Measurements from ENCODE around the gene KDELR1.

The KDELR1 gene

GRCh38 chr19:48391100-48392005 lies at the start of gene KDELR1:
Gene KDELR1, minus strand, starts transcription at chr19:48391551. Its CDS starts 193 bp downstream, at chr19:48391358.
- DNase-seq: peak; percentile 87

- DNase-seq: no peak
Observed at GRCh38 chr19:48436586-48436985, 45.2 kb upstream of the KDELR1 start.

GRCh38 chr19:48433337-48433736 lies 42.0 kb upstream of the KDELR1 start:
- DNase-seq: no peak

GRCh38 chr19:48428670-48429069 lies 37.3 kb upstream of the KDELR1 start:
- no peak for DNase-seq

DNA sequence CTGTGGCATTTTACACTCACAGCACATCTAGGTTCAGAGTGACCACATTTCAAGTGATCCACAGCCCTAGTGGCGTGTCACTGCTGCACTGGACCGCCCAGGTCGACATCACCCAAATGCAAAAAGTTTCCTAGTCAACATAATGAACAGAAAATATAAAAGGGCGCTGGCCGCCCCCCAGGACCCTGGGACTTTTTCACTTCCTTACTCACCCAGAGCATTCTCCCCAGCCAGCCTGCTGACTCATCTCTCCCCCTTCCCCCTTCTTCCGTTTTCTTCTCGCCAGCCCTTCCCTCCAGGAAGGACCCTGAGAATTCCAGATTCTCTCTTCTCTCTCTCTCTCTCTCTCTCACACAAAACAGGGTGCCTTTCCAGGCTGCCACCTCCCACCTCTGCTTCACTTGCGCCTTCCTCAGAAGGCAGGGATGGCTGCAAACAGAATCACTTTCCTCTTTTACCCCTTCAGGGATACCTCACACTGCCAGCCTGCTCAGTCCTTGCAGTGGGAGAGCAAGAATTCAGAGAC lies 33.4 kb upstream of the KDELR1 start:
- DNase-seq: no peak

DNA sequence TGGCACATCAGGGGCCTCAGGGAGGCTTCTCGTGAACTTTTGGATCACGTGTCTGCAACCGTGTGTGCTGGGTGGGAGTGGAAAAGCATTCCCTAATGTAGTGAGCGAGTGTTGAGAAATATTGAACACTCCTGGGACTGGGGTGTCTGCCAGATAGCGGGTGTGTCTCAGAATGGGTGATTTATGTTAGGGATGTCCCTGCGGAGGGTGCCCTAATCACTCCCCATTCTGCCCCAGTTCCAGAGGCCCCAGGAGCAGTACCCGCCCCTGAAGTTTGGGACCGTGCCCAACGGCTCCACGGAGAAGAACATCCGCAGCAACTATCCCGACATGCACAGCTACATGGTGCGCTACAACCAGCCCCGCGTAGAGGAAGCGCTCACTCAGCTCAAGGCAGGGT lies 30.2 kb upstream of the KDELR1 start:
- no peak for DNase-seq

- peak; percentile 86 for DNase-seq
Observed at GRCh38 chr19:48419158-48419920, 28.0 kb upstream of the KDELR1 start.

DNA sequence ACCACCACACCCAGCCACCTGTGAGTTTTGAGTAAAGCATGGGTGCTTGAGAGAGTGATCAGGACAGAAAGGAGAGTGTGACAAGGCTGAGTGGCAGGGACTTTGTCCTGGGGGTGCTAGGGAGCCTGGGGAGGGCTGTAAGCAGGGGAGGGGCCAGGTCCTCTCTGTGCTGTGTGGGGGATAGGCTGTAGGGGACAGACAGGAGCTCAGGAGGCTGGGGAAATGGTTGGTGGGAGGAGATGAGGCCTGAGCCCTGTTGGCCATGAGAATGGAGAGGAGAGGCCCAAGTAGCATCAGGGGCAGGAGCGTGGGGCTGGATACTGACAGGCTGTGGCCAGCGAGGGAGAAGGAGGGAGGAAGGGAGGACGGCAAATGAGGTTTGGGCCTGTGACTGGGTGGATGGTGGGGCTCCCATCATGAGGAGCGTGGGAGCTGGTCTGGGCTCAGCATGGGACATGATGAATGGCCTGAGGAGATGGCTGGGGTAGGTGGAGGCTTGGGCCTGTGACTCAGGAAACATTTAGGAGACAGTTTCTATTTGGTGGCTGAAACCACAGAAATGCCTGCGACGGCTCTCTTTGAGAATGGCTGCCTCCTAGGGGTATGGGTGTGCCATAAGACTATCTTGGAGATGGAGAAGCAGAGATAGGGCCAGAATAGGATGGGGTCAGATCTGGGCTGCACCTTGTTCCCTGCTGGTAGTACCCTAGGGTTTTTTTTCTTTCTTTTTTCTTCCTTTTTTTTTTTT lies 27.1 kb upstream of the KDELR1 start:
- DNase-seq: no peak

DNA sequence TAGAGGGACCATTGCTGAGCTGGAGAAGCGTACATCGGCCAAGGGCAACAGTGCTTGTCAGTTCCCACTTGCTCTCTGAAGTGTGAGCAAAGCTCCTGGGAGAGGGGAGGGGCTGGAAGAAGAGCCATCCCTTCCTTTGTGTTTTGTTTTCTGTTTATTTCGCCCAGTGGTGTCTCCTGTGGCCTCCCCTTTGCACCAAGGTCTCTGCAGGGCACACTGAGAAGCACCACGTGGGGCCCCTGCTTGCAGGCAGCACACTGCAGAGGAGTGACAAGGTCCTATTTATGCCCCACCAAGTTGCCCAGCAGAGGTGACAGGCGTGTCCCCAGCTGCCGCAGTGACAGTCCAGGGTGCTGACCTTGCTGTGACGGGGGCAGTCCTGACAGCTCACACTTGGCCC lies 26.1 kb upstream of the KDELR1 start:
- DNase-seq: no peak

- no peak for DNase-seq
Observed at GRCh38 chr19:48415806-48416221, 24.5 kb upstream of the KDELR1 start.

- DNase-seq: peak; percentile 88
Observed at GRCh38 chr19:48415395-48415794, 24.0 kb upstream of the KDELR1 start.

DNA sequence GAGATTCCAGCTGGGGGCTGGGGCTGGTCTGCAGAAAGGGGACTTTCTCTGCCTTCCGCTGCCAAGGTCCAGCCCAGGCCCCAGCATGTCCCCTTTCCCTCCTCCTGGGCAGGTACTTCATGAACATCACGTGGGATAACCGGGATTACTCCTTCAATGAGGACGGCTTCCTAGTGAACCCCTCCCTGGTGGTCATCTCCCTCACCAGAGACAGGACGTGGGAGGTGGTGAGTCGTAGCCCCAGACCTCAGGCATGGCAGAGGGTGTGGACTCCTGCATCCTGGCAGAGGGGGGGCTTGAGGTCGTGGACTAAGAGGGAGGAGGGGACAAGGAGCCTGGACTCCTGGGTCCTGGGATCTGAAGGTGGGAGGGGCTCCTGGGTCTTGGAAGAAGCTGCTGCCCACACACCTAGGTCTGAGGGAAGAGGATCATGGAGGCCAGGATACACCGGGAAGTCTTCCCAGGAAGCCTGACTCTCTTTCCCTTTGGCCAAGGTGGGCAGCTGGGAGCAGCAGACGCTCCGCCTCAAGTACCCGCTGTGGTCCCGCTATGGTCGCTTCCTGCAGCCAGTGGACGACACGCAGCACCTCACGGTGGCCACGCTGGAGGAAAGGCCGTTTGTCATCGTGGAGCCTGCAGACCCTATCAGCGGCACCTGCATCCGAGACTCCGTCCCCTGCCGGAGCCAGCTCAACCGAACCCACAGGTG lies 22.7 kb upstream of the KDELR1 start:
- no peak for DNase-seq

GRCh38 chr19:48405850-48406249 lies 14.5 kb upstream of the KDELR1 start:
- DNase-seq: no peak

DNA sequence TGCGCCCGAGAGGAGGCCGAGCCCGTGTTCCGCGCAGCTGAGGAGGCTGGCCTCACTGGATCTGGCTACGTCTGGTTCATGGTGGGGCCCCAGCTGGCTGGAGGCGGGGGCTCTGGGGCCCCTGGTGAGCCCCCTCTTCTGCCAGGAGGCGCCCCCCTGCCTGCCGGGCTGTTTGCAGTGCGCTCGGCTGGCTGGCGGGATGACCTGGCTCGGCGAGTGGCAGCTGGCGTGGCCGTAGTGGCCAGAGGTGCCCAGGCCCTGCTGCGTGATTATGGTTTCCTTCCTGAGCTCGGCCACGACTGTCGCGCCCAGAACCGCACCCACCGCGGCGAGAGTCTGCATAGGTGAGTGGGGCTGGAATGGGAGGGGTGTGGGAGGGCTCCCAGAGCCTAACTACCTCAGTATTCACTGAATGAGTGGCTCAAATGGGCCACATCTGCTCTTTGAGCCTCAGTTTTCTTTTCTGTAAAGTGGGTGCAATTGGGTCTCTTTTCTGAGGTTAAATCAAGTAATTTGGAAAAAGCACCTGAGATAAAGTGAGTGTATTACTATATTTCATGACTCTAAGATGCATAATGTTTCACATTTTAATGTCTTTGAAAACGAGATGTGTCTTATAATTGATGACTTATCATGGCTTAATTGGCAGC lies 13.8 kb upstream of the KDELR1 start:
- DNase-seq: no peak

DNA sequence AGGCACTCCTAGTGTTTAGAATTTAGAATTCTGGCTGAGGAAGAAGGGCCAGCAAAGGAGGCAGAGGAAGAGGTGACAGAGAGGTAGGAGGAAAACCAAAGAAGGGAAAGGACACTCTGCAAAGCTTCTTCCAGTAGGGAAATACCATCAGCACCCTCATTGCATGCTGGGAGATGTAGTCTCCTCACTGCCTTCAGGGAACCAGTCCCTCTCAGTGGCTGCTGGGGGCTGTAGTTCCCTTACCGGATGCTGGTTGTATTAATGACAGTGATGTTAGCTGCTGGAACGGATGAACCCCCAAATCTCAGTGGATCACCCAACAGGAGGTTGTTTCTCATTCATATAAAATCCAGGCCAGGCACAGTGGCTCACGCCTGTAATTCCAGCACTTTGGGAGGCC lies 12.3 kb upstream of the KDELR1 start:
- peak; percentile 62 for DNase-seq

DNA sequence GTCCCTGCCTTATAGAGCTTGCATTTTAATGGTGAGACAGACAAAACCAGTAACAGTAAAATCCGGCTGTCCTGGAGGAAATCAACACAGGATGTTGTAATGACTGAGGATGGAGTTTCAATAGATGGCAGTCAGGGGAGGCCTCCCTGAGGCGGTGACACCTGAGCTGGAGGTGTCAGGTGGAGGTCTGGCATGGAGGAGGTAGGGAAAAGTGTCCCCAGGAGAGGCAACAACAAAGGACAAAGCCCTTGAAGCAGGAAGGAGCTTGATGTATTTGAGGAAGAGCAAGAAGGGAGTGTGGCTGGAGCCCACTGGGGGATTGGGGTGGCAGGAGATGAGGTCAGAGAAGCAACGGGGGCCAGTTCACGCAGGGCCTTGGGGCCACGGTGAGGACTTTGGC lies 9.9 kb upstream of the KDELR1 start:
- no peak for DNase-seq

DNA sequence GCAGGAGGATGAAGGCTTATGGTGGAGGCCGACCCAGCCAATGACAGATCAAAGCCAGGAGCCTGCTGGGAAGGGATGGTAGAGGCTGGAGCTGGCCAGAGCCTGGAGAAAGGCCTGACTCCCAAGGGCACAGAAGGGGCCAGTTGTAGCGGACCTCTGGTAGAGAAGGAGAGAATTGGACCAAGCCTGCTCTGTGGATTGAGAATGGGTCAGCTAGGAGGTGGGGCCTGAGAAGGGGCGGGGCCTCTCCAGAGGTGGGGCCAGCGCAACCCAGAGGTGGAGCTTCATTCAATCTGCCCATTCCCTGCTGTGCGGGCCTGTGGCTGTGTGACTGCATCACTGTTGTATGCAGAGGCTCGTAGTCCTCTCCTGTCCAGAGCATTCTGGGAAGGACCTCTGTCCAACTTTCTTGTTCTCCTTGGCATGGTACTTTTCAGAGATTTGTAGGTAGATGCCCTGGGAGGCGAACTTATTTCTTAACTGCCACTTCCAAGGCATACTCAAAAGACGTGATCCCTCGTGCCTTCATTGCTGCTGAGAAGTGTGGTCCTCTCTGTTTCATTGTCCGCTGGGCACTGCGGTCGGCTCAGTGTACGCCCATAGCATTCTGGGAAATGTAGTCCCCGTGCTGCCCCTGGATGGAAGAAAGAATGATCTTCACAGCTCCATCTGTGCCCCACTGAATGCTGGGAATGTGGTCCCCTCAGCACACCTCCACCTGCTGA lies 8.8 kb upstream of the KDELR1 start:
- DNase-seq: peak; percentile 68

GRCh38 chr19:48398375-48399235 lies 7.3 kb upstream of the KDELR1 start:
- DNase-seq: peak; percentile 93

DNA sequence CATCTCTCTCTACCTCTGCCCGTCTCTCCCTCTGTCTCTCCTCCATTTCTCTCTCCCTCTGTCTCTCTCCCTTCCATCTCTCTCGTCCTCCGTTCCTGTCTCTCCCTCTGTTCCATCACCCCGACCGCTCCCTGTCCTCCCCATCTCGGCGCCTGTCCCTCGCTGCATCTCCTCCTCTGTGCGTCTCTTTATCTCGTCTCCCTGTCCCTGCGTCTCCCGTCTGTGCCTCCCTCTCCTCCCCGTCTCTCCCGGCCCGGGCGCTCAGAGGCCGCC lies 6.7 kb upstream of the KDELR1 start:
- DNase-seq: no peak

Data from stimulated activated CD8-positive, alpha-beta memory T cell treated with anti-CD3 and anti-CD28 coated beads, Interleukin-4, amount 100 ng/mL, for 48 hours (primary cell).